Measurements from ENCODE around the gene SRP9.

The SRP9 gene

DNA sequence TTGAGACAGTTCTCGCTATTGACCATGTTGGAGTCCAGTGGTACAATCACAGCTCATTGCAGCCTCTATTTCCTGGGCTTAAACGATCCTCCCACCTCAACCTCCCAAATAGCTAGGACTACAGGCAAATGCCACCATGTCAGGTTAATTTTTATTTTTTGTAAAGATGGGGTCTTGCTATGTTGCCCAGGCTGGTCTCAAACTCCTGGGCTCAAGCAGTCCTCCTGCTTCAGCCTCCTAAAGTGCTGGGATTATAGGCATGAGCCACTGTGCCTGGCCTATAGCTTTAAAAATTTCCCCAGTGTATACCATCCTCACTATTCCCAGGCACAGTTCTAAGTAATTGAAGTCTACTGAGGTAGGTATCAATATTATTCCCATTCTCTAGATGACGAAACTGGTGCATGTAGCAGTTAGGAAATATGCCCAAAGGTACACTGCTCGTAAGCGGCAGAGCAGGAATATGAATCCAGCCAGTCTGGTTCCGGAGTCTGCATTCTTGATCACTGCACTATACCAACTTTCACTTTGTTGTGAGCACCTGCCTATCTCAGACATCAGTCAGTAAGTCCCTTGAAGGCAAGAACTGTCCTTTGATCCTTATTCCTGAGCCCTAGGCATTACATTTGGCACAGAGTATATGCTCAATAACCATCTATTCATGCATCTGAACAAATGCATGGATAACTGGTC is 11.5 kb upstream of the SRP9 start:
- Mint-ChIP-seq H3K27me3 (no peaks in the 10 kb centered on the region), H3K4me3 (no peak overlapping the region)

GRCh38 chr1:225766967-225767633 is 10.5 kb upstream of the SRP9 start:
- no peaks in the 10 kb centered on the region for H3K4me1 Mint-ChIP-seq (ENCODE audit: low read depth)
- no peaks in the 10 kb centered on the region for H3K27me3 Mint-ChIP-seq
- H3K4me3 Mint-ChIP-seq, result no peak overlapping the region
- no peak overlapping the region for H3K27ac Mint-ChIP-seq
- H3K36me3 Mint-ChIP-seq (ENCODE audit: low read depth), result no peaks in the 10 kb centered on the region
- no peaks in the 10 kb centered on the region for H3K9me3 Mint-ChIP-seq

More for the DNA sequence above, 11.5 kb upstream of the SRP9 start:
- Mint-ChIP-seq H3K4me1 (ENCODE audit: low read depth) (no peaks in the 10 kb centered on the region), H3K9me3 (no peaks in the 10 kb centered on the region), H3K27ac (no peak overlapping the region), H3K36me3 (ENCODE audit: low read depth) (no peaks in the 10 kb centered on the region)

GRCh38 chr1:225767634-225768540 is 9.7 kb upstream of the SRP9 start:
- H3K27ac Mint-ChIP-seq, result no peak overlapping the region
- no peaks in the 10 kb centered on the region for H3K36me3 Mint-ChIP-seq (ENCODE audit: low read depth)
- no peaks in the 10 kb centered on the region for H3K4me1 Mint-ChIP-seq (ENCODE audit: low read depth)
- H3K27me3 Mint-ChIP-seq, result no peaks in the 10 kb centered on the region
- H3K9me3 Mint-ChIP-seq, result no peaks in the 10 kb centered on the region
- no peak overlapping the region for H3K4me3 Mint-ChIP-seq

GRCh38 chr1:225768662-225769426 is 8.8 kb upstream of the SRP9 start:
- no peaks in the 10 kb centered on the region for H3K4me1 Mint-ChIP-seq (ENCODE audit: low read depth)
- H3K27ac Mint-ChIP-seq, result no peak overlapping the region
- no peaks in the 10 kb centered on the region for H3K27me3 Mint-ChIP-seq
- H3K9me3 Mint-ChIP-seq, result no peaks in the 10 kb centered on the region
- no peak overlapping the region for H3K4me3 Mint-ChIP-seq
- H3K36me3 Mint-ChIP-seq (ENCODE audit: low read depth), result no peaks in the 10 kb centered on the region

- no peaks in the 10 kb centered on the region for H3K36me3 Mint-ChIP-seq (ENCODE audit: low read depth)
- H3K27me3 Mint-ChIP-seq, result no peaks in the 10 kb centered on the region
- no peak overlapping the region for H3K27ac Mint-ChIP-seq
- H3K9me3 Mint-ChIP-seq, result no peaks in the 10 kb centered on the region
- H3K4me1 Mint-ChIP-seq (ENCODE audit: low read depth), result peaks cover under 1% of the 10 kb centered on the region
- no peak overlapping the region for H3K4me3 Mint-ChIP-seq
These were observed 7.9 kb upstream of the SRP9 start for GRCh38 chr1:225769687-225770086.

DNA sequence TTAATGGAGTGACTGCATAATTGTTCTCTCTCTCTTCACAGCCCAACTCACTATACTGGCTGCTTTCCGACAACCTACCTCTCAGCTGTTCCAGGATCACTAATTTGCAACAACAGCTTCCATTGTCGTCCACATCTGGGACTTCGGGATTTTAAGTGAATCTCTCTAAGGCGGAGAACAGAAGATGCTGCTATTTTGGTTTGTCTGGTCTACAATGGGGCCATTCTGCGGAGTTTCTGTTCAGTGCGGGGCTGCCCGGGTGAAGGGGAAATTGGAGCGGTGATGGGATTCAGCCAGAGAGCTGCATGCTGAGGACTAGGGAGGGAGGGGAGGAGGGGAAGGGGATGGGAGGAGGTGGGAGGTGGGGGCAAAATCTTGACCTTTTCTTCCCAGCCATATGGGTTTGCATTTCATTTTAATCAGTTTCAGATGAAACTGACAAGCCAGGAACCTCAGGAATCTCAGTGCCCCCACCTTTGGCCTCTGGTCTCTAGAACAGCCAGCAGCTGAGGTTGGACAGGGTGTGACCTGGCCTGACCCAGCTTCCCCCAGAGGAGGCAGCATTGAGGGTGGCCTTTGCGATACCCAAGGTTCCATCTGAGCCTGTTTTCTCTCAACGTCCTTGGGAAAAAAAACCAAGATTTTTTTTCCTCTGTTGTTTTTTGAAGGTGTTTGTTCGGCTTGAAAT is 6.9 kb upstream of the SRP9 start:
- Mint-ChIP-seq H3K27me3 (no peaks in the 10 kb centered on the region), H3K4me3 (no peak overlapping the region), H3K36me3 (ENCODE audit: low read depth) (peaks cover 3% of the 10 kb centered on the region), H3K9me3 (peaks cover 3% of the 10 kb centered on the region), H3K4me1 (ENCODE audit: low read depth) (peaks cover 4% of the 10 kb centered on the region), H3K27ac (no peak overlapping the region)

DNA sequence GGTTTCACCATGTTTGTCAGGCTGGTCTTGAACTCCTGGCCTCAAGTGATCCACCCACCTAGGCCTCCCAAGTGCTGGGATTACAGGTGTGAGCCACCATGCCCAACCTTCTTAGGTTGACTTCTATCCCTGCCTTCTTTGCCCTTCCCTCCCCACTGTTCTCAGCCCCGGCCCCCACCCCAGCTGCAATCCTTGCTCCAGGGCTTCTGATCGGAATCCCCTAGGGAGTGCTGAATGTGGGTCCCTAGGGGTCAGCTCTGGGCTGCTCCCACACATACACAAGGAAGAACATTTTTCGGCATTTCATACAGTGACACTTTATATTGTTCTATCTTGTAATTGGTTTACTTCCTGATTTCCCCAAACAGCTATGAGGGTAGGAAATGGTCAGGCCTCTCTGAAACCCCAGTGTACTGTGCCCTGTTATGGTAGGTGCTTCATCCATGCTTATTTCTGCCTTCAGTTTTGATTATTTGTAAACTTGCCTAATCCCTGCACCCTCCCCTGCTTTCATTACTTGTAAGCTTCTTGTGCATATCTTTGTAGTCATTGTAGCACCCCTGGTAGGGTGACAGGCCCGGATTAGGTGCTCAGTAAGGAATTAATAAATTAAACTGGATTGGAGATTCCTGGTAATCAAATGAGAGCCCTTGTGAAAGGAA is 5.8 kb upstream of the SRP9 start:
- Mint-ChIP-seq H3K27me3 (no peaks in the 10 kb centered on the region), H3K4me3 (no peak overlapping the region), H3K4me1 (ENCODE audit: low read depth) (peaks cover 4% of the 10 kb centered on the region), H3K9me3 (peaks cover 3% of the 10 kb centered on the region), H3K36me3 (ENCODE audit: low read depth) (peaks cover 3% of the 10 kb centered on the region), H3K27ac (no peak overlapping the region)

- Mint-ChIP-seq H3K4me3 (no peak overlapping the region), H3K36me3 (ENCODE audit: low read depth) (peaks cover 3% of the 10 kb centered on the region), H3K4me1 (ENCODE audit: low read depth) (peaks cover 4% of the 10 kb centered on the region), H3K27ac (no peak overlapping the region), H3K27me3 (no peaks in the 10 kb centered on the region), H3K9me3 (peaks cover 3% of the 10 kb centered on the region)
These were observed 5.3 kb upstream of the SRP9 start for GRCh38 chr1:225772323-225772768.

GRCh38 chr1:225772848-225773247 is 4.8 kb upstream of the SRP9 start:
- Mint-ChIP-seq H3K27me3 (no peaks in the 10 kb centered on the region), H3K4me1 (ENCODE audit: low read depth) (peaks cover 4% of the 10 kb centered on the region)

DNA sequence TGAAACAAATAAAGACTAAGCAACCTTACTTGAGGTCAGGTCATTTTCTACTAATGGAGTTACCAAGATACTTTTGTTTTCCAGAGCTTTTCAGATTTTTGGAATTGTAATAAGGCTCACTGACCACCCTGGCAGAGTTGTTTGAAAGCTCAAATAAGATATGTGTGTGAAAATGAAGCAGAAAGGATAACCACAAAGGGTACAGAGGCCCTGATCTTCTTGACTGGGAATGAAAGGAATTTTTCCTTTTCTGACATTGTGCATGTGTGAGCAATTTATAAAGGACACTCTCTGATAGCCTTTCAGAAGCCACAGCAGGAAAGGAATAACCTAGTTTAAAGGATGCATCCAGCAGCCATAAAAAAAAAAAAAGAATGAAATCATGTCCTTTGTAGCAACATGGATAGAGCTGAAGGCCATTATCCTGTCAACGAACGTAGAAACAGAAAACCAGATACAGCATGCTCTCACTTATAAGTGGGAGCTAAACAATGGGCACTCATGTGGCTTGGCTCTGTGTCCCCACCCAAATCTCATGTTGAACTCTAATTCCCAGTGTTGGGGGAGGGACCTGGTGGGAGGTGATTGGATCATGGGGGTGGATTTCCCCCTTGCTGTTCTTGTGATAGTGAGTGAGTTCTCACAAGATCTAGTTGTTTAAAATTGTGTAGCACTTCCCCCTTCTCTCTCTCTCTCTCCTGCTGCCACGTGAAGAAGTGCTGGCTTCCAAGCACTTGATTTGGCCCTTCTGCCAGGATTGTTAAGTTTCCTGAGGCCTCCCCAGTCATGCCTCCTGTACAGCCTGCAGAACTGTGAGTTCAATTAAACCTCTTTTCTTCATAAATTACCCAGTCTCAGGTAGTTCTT is 3.1 kb upstream of the SRP9 start:
- Mint-ChIP-seq H3K27ac (no peak overlapping the region), H3K9me3 (peaks cover 3% of the 10 kb centered on the region), H3K4me1 (ENCODE audit: low read depth) (peaks cover 11% of the 10 kb centered on the region), H3K36me3 (ENCODE audit: low read depth) (peaks cover 6% of the 10 kb centered on the region), H3K27me3 (no peaks in the 10 kb centered on the region), H3K4me3 (no peak overlapping the region)

More at GRCh38 chr1:225772848-225773247, 4.8 kb upstream of the SRP9 start:
- H3K36me3 Mint-ChIP-seq (ENCODE audit: low read depth), result peaks cover 3% of the 10 kb centered on the region
- no peak overlapping the region for H3K4me3 Mint-ChIP-seq
- H3K9me3 Mint-ChIP-seq, result peaks cover 3% of the 10 kb centered on the region
- no peak overlapping the region for H3K27ac Mint-ChIP-seq

DNA sequence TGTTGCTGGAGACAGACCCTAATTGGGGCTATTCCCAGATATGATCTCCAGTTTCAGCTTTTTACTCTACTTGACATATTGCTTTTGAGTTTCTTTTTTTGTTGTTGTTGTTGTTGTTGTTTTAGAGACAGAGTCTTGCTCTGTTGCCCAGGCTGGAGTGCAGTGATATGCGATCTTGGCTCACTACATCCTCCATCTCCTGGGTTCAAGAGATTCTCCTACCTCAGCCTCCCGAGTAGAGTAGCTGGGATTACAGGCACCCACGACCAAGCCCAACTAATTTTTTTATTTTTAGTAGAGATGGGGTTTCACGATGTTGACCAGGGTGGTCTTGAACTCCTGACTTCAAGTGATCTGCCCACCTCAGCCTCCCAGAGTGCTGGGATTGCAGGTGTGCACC is 1.3 kb upstream of the SRP9 start:
- Mint-ChIP-seq H3K27me3 (no peaks in the 10 kb centered on the region), H3K4me1 (ENCODE audit: low read depth) (peaks cover 27% of the 10 kb centered on the region), H3K27ac (no peak overlapping the region), H3K4me3 (no peak overlapping the region), H3K9me3 (peaks cover 3% of the 10 kb centered on the region), H3K36me3 (ENCODE audit: low read depth) (peaks cover 19% of the 10 kb centered on the region)

DNA sequence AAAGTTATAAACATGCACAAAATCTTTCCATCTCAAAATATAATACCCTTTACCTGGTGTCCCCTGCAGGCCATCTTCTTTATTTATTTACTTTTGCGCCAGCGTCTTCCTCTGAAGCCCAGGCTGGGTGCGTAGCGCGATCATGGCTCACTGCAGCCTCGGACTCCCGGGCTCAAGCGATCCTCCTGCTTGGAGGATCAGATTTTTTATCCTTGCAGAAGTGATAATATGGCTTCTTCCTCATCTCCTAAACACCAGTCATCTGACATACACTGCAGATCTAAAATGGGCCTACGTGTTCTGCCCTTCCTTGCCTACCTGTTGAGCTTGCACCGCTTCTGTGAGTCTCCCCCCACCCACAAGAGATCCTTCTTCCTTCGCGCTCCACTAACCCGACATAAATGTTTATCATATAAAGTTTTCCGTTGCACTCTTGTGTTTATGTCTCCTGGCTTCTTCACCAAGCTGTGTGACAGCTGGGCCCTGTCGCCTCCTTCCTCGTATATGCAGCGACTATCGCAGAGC is 506 bp upstream of the SRP9 start:
- H3K27ac Mint-ChIP-seq, result no peak overlapping the region
- peaks cover 35% of the 10 kb centered on the region for H3K4me1 Mint-ChIP-seq (ENCODE audit: low read depth)
- H3K36me3 Mint-ChIP-seq (ENCODE audit: low read depth), result peaks cover 19% of the 10 kb centered on the region
- H3K9me3 Mint-ChIP-seq, result peaks cover 3% of the 10 kb centered on the region
- H3K4me3 Mint-ChIP-seq, result no peak overlapping the region
- H3K27me3 Mint-ChIP-seq, result no peaks in the 10 kb centered on the region

GRCh38 chr1:225778337-225778669 is 677 bp downstream of the SRP9 start:
- Mint-ChIP-seq H3K36me3 (ENCODE audit: low read depth) (peaks cover 31% of the 10 kb centered on the region), H3K9me3 (peaks cover 3% of the 10 kb centered on the region), H3K4me1 (ENCODE audit: low read depth) (peaks cover 47% of the 10 kb centered on the region), H3K27me3 (no peaks in the 10 kb centered on the region), H3K4me3 (no peak overlapping the region), H3K27ac (no peak overlapping the region)

All from stimulated activated naive CD8-positive, alpha-beta T cell treated with anti-CD3 and anti-CD28 coated beads, Interleukin-15, Interleukin-2, amounts not matched to agents 100 ng/mL and 50 ng/mL, for 24 hours (primary cell).